Measurements from ENCODE around the gene ADAM33.

ADAM33 gene

DNA sequence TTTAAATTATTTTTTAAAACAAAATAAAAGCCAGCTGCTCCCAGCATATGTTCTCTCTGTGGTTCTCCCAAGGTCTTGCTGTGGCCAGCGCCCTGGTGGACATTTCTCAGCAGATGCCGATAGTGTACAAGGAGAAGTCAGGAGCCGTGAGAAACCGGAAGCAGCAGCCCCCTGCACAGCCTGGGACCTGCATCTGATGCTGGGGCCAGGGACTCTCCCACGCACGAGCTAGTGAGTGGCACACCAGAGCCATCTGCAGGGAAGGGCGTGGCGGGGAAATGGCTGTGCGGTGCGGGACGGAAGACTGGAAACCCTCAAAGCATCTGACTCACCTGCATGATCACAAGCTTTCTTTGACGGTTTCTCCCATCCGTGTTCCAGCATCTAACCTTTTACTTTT lies 35.2 kb downstream of the ADAM33 start:
- no peak for DNase-seq (ENCODE audit: low spot score)

DNA sequence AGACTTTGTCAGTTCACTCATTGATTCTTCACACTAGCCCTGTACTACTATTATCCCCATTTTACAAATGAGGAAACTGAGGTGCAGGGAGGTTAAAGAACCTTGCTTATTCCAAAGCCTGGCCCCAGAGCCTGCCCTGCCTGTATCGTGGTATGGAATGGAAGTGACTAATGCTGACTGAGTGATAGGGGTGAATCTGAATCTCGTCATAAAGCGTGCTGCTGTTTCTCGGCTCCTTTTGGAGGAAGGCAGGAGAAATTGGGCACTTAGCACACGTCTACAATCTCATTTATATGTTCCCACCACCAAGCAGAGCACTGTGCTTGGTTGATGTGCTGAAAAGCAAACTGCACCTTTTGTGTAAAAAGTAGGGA lies 35.8 kb downstream of the ADAM33 start:
- DNase-seq (ENCODE audit: low spot score) = no peak

DNA sequence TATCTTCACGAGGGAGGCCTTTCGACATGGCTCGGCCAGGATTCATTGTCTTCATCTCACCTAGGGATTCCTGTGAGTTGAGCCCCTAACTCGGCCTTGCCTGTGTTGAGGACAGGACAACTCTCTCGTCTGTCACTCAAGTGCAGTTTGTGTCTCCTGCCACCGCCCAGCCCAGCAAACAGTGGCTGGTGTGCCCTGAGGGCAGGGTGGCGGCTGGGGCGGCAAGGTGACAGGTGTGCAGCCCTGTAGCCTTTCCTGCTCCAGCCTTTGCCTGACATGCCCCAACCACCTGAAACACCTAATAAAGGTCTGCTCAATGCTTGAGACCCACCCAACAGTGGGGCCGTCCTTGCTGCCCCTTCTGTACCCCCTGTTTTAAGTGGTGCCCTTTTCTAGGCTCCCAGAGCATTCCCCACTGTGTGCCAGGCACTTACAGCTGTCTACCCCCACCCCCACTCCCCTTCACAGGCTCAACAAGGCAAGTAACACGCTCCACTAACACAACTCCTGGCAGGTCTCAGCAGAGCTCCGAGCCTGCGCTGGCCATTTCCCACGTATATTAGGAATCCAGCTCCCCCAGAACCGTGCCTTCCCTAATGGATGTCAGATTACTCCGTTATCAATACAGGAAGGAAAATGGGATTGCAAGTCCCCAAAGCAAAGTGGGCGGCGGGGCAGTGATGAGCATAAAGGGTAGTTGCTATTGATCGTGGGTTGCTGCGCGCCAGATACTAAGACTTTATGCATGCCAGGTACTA lies 36.3 kb downstream of the ADAM33 start:
- no peak for DNase-seq (ENCODE audit: low spot score)

DNA sequence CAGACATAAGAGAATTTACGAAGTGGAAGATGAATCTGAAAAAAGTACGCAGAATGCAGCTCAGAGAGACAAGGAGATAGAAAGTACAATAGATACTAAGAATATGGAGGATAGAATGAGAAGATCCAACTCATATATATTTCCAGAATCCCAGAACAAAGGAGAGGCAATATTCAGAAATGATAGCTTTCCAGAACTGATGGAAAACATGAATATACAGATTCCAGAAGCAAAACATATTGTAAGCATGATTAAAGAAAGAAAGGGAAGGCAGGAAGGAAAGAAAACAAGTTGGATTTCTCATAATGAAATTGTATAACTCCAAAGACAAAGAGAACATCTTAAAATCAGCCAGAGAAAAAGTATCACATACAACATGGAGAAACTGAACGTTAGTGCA lies 41.6 kb downstream of the ADAM33 start:
- no peak for DNase-seq (ENCODE audit: low spot score)

DNA sequence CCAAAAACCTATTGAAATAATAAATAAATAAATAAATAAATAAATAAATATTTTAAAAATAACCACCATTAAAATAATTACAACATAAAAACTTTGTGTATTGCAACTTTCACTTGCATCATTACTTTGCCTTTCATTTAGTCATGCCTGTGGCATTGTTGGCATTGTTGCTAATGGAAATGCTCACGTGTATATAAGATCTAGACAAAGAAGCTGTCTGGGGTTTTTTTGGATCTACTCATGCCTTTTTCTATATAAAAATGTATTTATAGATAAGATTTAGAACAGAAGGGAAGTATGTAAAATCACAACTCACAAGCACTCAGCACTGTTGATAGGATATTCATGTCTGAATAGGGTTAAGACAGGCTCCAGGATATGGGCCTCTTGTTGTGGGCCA lies 46.5 kb downstream of the ADAM33 start:
- no peak for DNase-seq (ENCODE audit: low spot score)

DNA sequence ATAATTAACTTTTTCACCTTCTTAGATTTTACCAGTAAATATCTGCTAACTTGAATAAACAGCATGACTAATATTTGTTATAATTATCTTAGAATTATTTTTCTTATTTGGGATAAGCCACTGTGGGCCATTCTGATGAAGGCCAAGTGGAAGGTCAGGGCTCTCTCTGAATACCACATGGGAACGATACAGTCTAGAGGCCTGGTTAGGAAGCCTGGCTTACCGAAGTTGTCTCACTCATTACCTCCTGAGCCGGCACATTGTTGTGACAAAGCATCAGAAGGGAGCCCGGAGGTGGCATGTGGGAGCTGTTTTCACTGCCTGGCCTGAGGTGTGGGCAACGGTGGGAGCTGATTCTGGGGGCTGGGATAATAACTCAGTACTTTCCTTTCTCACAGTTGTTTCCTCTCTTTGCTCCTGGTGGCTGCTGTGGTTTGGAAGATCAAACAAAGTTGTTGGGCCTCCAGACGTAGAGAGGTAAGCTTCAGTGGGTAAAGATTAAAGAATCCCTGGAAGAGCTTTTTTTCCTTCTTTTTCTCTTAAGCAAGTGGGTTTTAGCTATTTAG lies 47.8 kb downstream of the ADAM33 start:
- DNase-seq (ENCODE audit: low spot score) = no peak

DNA sequence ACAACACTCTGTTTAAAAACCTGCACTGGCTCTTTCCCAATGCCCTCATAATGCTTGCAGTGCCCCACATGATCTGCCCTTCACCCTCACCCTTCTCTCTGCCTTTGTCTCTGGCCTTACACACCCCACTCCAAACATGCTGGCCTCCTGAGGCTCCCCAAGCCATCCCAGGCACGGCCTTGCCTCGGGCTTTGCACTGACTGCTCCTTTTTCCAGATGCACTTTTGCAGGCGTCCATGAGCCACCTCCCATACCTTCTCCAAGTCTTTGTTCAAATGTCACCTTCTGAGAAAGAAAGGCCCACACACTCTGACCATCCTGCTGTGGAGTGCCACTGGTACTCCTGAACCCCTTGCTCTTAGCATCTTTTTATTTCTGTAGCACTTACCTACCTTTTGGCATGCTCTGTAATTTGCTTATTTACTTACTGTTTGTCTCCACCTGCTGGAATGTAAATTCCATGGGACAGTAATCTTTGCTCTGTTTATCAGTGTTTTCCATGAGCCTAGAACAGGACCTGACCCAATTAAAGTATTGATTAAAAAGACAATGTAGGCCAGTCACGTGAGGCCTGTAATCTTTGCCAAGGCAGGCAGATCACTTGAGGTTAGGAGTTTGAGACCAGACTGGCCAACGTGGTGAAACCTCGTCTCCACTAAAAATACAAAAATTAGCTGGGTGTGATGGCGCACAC lies 49.4 kb downstream of the ADAM33 start:
- DNase-seq (ENCODE audit: low spot score) = no peak

DNA sequence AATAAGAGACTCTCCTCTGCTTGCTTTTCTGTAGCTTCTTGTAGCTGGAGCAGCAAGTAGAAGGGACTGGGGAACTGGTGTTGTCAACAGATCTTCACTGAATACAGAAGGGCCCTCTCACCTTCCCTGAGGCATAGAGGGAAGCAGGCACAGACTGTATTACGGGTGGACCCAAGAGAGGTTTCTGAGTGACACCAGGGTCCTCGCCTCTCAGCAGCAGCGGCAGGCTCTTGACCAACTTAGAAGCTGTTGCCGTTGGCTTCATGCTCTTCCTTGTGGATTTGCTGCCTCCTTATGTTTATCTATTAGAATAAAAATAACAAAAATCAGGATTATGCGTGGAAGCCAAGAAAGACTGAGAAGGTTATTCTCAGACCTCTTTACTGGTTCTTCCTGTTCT lies 50.3 kb downstream of the ADAM33 start:
- DNase-seq (ENCODE audit: low spot score) = no peak

DNA sequence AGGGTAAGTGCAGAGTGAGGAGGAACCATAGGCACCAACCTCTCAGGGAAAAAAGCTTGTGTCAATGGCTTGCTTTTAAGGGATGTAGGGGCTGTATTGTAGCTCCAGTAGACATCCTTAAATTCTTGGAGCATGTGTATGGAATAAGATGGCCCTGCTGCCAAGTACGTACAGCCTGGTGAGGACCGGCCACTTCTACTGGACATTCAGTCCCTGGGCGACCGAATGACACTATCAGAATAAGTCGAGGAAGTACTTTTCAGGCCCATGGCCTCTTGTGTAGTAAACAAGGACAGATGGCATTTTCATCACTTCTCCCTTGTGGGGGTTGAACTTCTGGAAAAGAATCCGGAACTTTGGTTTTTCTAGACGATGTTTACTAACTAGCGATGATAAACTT lies 51.4 kb downstream of the ADAM33 start:
- no peak for DNase-seq (ENCODE audit: low spot score)

DNA sequence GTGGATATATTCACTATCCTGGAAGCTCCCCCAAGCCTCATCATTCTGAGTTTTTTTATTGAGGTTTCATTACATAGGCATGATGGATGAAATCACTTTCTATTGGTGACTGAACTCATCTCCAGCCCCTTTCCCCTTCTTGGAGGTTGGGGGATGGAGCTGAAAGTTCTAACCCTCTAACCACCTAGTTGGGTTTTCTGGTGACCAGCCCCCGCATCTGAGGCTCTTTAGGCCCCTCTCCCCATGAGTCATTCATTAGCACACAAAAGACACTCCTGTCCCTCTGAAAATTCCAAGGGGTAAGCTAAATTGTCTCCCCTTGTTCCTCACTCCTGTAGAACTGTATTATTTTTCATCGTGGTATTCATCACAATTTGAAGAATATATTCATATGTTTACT lies 51.9 kb downstream of the ADAM33 start:
- no peak for DNase-seq (ENCODE audit: low spot score)

DNA sequence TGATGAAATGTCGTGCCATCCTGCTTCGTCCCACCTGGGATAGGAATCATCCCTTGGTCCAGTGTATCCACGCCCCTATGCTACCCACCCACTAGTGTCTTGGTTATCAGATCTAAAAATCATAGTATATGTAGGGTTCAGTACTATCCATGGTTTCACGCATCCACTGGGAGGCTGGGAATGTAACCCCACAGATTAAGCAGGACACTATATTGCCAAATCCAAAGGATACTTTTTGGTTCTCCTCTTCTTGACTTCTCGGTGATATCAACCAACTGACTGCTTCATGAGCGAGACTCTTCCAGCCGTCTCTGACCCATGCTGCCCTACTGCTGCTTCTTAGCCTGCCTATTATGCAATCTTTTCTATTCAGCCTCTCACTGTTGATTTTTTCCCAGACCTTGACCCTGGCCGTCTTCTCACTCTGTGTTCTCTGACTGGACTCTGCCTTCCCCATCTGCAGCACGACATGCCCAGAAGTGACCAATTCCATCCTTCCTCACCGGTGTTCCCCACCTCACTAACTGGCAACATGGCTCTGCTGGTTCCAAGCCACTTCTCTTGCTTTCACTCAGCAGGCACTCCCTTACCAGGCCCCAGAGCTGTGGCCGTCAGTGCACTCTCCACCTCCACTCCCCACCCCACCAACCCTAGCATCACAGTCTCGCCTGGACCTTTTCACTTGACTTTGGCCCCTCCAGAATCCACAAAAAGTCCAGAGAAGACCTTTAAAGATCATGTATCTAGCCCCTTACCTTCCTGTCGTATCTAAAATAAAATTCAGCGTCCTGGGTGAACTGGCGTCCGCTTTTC lies 53.1 kb downstream of the ADAM33 start:
- DNase-seq (ENCODE audit: low spot score) = no peak

DNA sequence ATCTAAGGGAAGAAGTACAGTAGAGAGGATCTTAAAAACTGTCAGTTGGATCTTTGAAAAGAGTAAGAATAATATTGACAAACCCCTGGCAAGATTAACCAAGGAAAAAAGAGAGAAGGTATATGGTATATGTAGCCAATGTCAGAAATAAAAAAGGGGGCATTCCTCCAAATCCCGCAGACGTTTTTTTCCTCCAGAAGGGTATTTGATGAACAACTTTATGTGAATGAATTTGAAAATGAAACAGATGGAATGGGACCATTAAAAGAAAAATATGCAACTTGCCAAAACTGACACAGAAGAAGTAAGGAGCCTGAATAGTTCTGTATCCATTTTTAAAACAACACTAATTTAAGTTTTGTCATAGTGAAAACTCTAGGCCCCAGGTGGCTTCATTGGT lies 54.3 kb downstream of the ADAM33 start:
- no peak for DNase-seq (ENCODE audit: low spot score)

DNA sequence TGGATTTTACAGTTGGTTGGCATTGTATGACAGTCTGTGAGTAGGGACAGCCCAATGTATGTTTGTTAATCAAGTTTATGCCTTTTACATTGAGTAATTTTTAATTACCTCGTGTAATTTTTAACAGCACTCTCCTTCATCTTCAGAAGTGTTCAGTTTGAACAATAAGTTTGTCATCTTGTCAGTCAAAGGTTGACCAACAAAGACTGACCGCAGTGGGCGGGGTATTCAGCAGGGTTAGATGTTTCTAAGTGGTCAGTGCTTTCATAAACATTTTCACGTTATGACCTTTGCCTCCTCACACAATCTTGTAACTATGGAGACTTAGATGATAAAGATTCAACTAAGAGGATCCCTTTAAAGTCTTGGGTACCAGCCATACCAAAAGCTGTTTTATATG lies 59.4 kb downstream of the ADAM33 start:
- DNase-seq (ENCODE audit: low spot score) = no peak

DNA sequence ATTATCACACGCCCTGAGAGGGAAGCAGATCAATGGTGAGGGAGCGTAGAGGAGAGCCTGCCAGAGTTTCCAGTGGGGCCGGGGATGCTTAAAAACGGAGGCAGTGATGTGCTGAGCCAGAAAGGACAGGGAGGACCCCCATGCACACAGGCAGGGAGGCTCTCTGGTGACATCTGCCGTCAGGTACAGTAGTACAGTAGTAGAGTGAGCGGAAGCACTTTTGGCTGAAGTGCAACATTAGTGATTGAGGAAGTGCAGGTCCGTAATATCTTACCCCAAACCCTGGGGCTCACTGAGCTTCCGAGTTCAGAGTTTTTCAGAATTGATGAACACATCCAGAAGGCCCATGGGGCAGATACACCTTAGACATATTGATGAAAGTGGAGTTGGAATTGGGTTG lies 60.7 kb downstream of the ADAM33 start:
- DNase-seq (ENCODE audit: low spot score) = no peak

Data from pons (tissue), 1 donor.